ENCODE data around the gene RAB14. TPM values are rescaled to one million over a fixed set of nuclear protein-coding genes. Genes with fewer than 3 reads are reported as not detected.

RAB14 gene
- total RNA-seq, 3 donors from 2014 or later, result 70.1 to 87.2 (median 76.2) TPM

DNA sequence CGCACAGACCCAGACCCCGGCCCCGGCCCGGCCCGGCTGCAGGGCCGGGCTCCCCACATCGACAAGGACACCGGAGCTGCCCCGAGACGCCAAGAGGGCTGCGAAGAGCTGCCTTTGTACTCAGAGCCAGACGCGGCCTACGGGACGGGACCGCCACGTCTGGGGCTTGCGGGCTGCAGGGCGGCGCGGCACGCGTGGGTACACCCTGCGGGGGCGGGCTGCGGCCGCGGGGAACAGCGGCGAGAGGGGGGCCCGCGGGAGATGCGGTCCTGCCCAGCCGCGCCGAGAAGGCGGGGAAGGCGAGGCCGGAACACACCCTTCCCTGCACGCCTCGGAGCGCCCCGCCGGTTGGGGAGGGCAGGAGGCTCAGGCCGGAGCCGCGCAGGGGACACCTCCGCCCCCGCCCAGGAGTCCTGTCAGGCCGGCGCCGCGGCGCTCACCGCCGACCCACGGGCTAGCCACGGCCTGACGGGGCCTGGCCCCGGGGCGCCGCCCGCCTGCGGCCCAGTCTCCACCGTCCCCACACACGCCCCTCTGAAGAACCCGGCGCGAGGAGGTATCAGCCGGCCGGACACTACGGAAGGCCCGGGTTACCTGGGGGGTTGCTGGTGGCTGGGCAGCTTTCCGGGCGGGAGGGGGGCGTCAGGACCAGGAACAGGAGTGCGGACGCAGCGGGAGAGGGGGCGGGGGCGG lies 478 bp downstream of the RAB14 start:
- TF ChIP-seq, protein P1, sequence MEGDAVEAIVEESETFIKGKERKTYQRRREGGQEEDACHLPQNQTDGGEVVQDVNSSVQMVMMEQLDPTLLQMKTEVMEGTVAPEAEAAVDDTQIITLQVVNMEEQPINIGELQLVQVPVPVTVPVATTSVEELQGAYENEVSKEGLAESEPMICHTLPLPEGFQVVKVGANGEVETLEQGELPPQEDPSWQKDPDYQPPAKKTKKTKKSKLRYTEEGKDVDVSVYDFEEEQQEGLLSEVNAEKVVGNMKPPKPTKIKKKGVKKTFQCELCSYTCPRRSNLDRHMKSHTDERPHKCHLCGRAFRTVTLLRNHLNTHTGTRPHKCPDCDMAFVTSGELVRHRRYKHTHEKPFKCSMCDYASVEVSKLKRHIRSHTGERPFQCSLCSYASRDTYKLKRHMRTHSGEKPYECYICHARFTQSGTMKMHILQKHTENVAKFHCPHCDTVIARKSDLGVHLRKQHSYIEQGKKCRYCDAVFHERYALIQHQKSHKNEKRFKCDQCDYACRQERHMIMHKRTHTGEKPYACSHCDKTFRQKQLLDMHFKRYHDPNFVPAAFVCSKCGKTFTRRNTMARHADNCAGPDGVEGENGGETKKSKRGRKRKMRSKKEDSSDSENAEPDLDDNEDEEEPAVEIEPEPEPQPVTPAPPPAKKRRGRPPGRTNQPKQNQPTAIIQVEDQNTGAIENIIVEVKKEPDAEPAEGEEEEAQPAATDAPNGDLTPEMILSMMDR (IDR thresholded peaks at IDR 0.05), result no peak
- intact Hi-C loops (cut with DNase I, micrococcal nuclease), result no loop called here
- peaks cover 37% of the 10 kb centered on the region for H3K4me1 ChIP-seq (ENCODE audit: low read depth)
- H3K9me3 ChIP-seq, result no peaks in the 10 kb centered on the region
- DNase-seq (peak; percentile 54 to 81 (median 78)), ATAC-seq (peak; percentile 67)
- peak overlapping the region; percentile 91 for H3K4me3 ChIP-seq
- H3K36me3 ChIP-seq (ENCODE audit: low read depth), result no peaks in the 10 kb centered on the region

DNA sequence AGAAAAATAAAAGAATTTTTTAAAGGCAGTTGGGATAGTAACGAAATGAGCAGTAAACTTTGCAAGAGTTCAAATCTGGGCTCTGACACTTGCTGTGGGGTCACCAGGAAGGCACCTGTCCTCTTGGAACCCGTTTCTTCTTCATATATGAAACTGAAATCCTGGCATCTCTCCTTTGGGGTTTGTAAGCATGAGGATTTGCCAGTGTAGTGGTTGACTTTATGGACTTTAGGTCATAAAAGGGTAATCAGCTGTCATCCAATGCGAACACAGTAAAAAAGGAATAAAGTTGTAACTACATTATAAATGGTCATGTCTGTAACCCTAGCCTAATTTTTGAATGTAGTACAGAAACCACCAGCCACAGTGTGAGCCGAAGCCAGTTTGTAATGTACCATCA lies 1.3 kb downstream of the RAB14 start:
- ATAC-seq, result peak; percentile 45
- Histone ChIP-seq H3K36me3 (ENCODE audit: low read depth) (no peaks in the 10 kb centered on the region), H3K9me3 (no peaks in the 10 kb centered on the region), H3K4me1 (ENCODE audit: low read depth) (peaks cover 40% of the 10 kb centered on the region), H3K4me3 (peak overlapping the region; percentile 91)
- intact Hi-C loops (cut with DNase I, micrococcal nuclease), result no loop called here
- TF ChIP-seq, protein P1 (IDR thresholded peaks at IDR 0.05), result no peak
- DNase-seq, result peak in 1 of 3 donors; percentile 31

DNA sequence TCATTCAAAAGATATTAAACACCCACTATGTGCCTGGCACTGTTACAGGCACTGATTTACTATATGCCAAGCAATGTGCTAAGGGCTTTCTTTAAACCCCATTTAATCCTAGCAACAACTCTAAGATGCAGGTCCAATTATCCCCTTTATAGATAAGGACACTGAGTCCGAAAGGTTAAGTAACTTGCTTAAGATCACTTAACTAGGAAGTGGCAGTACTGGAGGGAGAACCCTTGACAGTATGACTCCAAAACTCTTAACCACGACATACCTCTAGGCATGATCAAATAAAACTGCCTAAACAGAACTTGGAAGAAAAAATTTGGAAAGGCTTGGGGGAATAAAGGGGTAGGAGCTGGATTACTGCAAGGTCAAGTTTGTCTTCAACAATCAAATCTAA lies 1.7 kb downstream of the RAB14 start:
- no peaks in the 10 kb centered on the region for H3K36me3 ChIP-seq (ENCODE audit: low read depth)
- peaks cover 41% of the 10 kb centered on the region for H3K4me1 ChIP-seq (ENCODE audit: low read depth)
- intact Hi-C loops (cut with DNase I, micrococcal nuclease), result no loop called here
- peak overlapping the region; percentile 91 for H3K4me3 ChIP-seq
- ATAC-seq (no peak), DNase-seq (no peak)
- TF ChIP-seq, protein P1 (IDR thresholded peaks at IDR 0.05), result no peak
- no peaks in the 10 kb centered on the region for H3K9me3 ChIP-seq

DNA sequence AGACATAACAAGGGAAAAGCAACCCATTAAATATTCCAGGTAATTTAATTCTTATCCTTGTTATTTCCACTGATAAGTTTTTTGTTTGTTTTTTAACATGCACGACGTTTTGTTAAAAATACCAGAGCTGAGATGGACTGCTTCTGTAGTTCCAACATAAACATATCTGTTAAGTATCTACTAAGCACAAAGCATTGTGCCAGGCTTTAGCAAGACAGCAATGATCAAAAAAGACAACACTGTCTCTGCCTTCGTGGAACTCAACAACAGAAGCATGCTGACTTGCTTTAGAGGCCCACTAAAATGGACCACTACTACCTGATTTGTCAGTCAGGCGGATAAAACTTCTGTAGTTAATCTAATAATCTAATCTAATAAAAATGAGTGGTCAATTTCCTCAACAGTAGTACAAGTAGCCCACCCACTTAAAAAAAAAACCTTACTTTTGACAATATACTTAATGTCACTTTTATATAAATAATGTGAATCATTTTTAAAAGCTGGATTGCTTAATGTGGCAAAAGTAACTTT lies 3.1 kb downstream of the RAB14 start:
- Histone ChIP-seq H3K4me1 (ENCODE audit: low read depth) (peaks cover 48% of the 10 kb centered on the region), H3K36me3 (ENCODE audit: low read depth) (no peaks in the 10 kb centered on the region), H3K4me3 (no peak overlapping the region), H3K9me3 (no peaks in the 10 kb centered on the region)
- DNase-seq (no peak), ATAC-seq (no peak)
- intact Hi-C loops (cut with DNase I, micrococcal nuclease), result no loop called here
- TF ChIP-seq, protein P1 (IDR thresholded peaks at IDR 0.05), result no peak

DNA sequence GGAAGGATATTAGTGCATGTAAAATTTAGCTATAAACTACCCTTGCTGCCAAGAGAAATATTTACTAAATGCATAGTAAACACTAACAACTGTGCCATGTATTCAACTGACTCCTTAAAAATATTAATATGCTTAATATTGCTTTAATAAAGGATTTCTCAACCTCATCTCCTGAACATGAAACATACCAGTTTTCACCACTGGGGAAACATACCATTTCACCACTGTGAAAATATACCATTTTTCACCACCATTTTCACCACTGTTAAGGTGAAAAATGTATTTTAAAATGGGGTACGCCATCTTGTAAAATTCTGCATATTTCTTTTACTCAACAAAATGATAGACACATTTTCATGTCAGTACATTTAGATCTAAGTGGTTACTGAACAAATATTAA lies 4.5 kb downstream of the RAB14 start:
- intact Hi-C loops (cut with DNase I, micrococcal nuclease), result no loop called here
- no peaks in the 10 kb centered on the region for H3K36me3 ChIP-seq (ENCODE audit: low read depth)
- peaks cover 53% of the 10 kb centered on the region for H3K4me1 ChIP-seq (ENCODE audit: low read depth)
- no peak for DNase-seq
- no peaks in the 10 kb centered on the region for H3K9me3 ChIP-seq
- TF ChIP-seq, protein P1 (IDR thresholded peaks at IDR 0.05), result no peak
- no peak overlapping the region for H3K4me3 ChIP-seq
- no peak for ATAC-seq
